GM18519 (cell line): ENCODE data around the gene P2RX3.
"Not testable (repeated sequence)": the region's sequence is repeated elsewhere in the genome, so short reads cannot be mapped to it uniquely, and the experiment has no call there.

ENCODE experiments used
- ATAC-seq: cut with Tn5 transposase; IDR thresholded peaks from one replicate; pipeline ENCODE4 v1.9.1; 2021; ENCODE audit warnings: mild to moderate bottlenecking, moderate library complexity; ENCODE audit not compliant: unreplicated experiment, low FRiP score

P2RX3 gene

GRCh38 chr11:57392066-57392762 is 54.1 kb downstream of the P2RX3 start:
- no peak for ATAC-seq

DNA sequence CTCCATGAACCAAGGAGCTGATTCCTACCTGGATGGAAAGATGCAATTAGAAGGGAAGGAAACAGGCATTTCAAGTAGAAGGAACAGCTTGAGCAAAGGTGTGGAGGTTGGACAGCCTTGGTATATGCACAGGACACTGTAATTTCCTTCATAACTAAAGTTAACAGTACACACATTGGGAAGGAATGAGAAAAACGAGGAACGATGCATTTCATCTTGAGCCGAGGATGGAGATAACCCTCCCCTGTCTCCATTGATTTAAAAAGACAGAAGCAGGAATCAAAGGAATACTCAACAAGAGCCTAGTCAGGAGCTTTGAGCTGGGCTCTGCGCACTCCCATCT is 54.6 kb downstream of the P2RX3 start:
- no peak for ATAC-seq

DNA sequence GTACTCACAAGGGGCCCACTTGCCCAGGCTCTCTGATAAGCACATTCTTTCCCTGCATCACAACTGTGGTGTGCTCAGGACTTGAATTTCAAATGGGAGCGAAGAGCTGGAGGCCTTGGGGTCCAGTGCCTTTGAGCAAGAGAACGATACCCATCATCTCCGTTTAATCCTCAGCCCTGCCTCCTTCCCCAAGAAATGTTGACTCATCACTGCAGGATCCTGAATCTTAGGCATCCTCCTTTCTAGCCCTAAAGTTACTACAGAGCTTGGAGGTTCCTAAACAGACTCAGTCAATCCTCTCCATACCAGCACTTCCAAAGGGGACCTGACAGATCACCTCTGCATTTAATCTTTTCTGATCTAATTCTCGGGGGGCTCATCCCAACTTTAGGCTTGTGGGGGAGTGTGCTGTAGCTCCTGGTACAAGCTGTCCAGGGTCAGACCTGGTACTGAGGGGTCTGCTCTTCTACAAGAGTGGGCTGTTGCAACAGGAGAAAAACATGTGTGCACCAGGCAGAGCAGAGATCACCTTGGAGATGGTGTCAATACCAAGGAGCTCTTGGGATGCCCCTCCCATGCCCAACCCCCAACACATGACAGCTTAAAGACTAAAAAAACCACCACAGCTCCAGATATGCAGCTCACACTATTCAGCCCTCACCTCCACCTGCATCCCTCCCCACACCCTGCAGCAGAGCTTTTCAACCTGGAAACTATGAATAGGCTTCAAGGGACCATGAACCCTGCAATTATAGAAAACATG is 56.2 kb downstream of the P2RX3 start:
- no peak for ATAC-seq

DNA sequence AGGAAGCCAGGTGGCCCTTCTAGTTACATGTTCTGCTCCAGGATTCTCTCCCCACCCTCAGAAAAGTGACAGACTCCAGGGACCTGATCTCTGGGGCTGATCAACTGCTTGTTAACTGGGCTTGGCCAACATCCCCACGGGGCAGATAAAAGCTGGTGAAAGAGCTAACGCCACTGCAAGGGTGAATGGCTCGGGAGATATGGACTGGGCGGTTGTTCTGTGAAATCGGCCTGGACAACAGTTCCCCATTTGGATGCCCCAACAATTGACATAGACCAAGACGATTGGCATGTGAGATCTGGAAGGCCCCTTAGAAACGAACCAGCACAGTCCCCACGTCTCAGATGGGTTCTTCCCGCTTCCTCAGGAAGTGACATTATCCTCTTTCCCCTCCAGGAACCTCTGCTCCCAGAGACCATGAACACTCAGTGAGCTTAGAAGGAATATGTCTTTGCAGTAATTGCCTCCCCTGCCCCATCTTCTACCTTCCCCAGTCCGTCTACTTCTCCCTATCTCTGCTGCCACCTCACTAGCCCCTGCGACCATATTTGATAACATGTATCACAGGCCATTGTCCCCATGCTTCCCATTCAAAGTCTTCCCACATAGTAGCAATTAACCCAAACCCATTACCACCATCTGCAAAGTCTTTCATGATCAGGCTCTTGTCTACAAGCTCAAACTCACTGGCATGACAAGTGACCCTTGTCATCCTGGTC is 57.9 kb downstream of the P2RX3 start:
- ATAC-seq: no peak

GRCh38 chr11:57396744-57397143 is 58.6 kb downstream of the P2RX3 start:
- ATAC-seq: no peak

- no peak for ATAC-seq
Measured at GRCh38 chr11:57397394-57397990, 59.3 kb downstream of the P2RX3 start.

GRCh38 chr11:57399221-57399620 is 61.1 kb downstream of the P2RX3 start:
- no peak for ATAC-seq

DNA sequence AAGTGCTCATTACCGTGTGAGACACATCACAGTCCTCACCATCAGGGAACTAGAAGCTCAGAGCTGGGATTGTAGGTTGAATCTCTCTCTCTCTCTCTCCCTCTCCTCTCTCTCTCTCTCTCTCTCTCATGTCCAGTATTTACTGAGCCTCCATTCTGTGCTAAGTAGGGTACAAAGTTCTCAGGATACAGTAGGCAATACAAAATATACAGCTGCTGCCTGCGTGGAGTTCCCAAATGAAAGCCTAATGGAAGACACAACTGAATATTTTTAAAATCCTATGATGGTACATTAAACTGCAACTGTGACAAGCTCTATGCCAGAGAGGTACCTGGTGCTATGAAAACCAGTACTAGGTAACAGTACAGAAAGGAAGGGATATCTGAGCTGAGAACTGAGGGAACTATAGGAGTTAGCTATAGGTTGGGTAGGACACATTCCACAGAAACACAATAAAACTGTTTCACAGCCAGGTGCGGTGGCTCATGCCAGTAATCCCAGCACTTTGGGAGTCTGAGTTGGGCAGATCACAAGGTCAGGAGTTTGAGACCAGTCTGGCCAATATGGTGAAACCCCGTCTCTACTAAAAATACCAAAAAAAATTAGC is 61.9 kb downstream of the P2RX3 start:
- ATAC-seq: no peak

- no peak for ATAC-seq
Measured at GRCh38 chr11:57402188-57403002, 64.2 kb downstream of the P2RX3 start.

DNA sequence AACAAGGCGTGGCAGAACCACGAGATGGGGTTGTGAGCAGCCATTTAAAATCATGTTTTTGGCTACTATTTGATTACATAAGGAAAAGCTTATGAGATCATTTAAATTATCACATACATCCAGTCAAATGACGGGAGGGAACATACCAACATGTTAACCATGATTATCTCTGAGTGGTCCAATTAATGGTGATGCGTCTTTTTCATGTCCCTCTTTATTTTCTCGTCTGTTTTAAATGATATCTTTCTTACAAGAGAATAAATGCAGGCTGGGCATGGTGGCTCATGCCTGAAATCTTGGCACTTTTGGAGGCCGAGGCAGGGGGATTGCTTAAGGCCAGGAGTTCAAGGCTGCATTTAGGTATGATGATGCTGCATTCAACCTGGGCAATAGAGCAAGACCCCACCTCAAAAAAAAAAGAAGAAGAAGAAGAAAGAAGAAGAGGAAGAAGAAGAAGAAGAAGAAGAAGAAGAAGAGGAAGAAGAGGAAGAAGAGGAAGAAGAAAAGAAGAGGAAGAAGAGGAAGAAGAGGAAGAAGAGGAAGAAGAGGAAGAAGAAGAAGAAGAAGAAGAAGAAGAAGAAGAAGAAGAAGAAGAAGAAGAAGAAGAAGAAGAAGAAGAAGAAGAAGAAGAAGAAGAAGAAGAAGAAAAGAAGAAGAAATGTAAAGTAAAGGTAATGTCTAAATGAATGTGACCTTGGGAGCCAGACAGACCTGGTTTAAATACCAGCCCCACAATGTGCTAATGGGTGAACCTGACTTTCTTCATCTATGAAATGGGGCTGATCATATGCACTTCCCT is 65.0 kb downstream of the P2RX3 start:
- not testable (repeated sequence) for ATAC-seq

- ATAC-seq: no peak
Measured at GRCh38 chr11:57403802-57404147, 65.6 kb downstream of the P2RX3 start.

GRCh38 chr11:57405271-57405860 is 67.2 kb downstream of the P2RX3 start:
- no peak for ATAC-seq

DNA sequence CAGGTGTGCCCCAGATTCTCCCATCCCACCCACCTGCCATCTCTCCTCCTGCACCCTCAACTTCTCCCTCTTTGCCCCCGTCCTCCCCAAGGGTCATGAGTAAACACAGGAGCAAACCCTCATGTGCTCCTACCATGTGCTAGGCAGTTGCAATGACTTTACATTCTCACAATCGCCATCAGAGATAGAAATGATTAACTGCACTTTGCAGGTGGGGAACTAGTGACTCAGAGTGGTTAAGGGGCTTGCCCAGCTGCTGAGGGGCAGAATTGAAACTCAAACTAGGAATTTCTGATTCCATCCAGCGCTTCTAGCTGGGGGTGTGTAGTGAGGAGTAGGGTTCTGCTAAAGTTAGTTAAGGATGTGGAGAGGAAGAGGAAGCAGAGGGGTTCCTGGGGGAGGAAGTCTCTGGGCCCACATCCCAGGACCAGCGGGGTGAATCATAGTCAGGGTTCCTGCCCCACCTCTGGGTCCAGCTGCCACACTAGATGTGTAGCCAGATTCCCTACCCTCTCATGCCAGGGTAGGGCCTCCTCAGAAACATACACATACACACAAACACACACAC is 68.3 kb downstream of the P2RX3 start:
- peak; percentile 40 for ATAC-seq

DNA sequence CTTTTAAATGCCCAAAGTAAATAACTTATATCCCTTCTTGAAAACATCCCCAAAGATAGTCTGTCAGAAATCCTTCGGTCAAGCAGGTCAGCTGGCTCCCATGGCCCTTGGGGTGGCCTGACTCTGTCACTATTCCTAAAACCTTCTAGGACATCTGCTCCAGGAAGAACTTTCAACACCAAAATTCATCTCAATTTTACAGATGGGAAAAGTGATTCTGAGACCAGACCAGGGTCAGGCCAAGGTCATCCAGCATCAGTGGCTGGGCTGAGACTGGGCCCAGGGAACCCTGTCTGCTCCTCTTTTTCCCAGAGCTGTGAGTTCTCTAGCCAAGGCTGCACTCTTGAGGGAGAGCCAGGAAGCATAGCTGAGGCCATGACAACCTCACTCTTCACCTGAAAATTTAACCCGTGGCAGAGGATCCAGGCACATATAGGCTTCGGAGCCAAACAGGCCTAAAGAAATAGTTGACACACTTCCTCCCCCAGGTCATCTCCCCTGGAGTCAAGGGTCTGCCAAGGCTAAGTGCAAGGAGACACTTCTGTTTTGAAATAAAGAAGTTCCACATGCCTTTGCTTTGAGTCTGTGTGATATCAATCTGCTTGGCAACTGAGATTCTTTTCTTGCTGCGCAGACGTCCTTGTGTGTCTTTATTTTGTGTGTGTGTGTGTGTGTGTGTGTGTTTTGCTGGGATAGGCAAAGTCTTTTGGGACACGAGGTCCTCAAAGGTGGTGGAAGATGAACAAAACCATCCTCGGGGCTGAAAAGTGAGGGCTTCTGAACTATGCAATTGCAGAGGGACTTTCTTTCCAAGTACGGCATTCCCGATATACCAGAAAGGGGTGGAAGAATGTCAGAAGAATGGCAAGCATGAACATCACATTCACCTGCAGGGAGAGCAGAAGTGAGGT is 69.1 kb downstream of the P2RX3 start:
- ATAC-seq: no peak

DNA sequence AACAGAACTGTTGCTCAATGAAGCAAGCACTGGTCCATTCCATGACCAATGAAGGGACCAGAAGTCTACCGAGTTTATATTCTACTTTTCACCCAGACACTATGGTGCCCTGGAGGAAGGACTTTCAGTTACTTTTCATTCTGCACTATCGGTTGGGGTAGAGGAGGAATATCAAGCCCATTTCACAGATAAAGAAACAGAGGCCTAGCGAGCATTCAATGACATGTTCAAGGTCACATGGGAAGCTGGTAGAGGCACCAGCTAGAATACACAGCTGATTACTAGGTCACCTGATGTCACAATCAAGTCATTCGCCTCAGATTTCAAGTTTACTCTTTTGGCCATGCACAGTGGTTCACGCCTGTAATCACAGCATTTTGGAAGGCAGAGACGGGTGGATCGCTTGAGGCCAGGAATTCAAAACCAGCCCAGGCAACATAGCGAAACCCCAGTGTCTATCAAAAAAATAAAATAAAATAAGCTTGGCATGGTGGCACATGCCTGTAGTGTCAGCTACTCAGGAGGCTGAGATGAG is 69.9 kb downstream of the P2RX3 start:
- ATAC-seq: no peak

GRCh38 chr11:57408771-57409170 is 70.6 kb downstream of the P2RX3 start:
- ATAC-seq: no peak
